Breast epithelium (tissue), 4 donors: ENCODE measurements around the gene CLCNKA. TPM values are rescaled to one million over a fixed set of nuclear protein-coding genes. Genes with fewer than 3 reads are reported as not detected.
"Not testable (repeated sequence)": the region's sequence is repeated elsewhere in the genome, so short reads cannot be mapped to it uniquely, and the experiment has no call there.

Experiments used
- DNase-seq, 2 donors: peaks; one replicate each; pipeline ENCODE4 v3.0.0-alpha.2; 2019; ENCODE audit warnings: low spot score in 2 of 2
- H3K27ac ChIP-seq, 2 donors: fragments of 200-600 bp; sonication (generic) in 1 of 2; one replicate each; pipeline ENCODE4 v1.5.1; 2016 to 2019; ENCODE audit warnings: mild to moderate bottlenecking in 1 of 2
- H3K27me3 ChIP-seq, 2 donors: fragments of 200-600 bp; sonication (generic) in 1 of 2; one replicate each; pipeline versions ENCODE4 v1.5.1 to v1.6.0; 2017 to 2019; ENCODE audit warnings: control low read depth in 1 of 2, mild to moderate bottlenecking in 1 of 2
- H3K36me3 ChIP-seq: fragments of 200-600 bp; one replicate; pipeline ENCODE4 v1.5.1; 2019
- H3K4me1 ChIP-seq, 2 donors: fragments of 200-600 bp; sonication (generic); one replicate each; pipeline ENCODE4 v1.5.1; 2016 to 2019; ENCODE audit warnings: control low read depth in 1 of 2
- H3K4me3 ChIP-seq, 3 donors: fragments of 200-600 bp; sonication (generic); 1 replicate in 2 of 3; 2 replicates in 1 of 3; pipeline ENCODE4 v1.5.1; 2016 to 2019; ENCODE audit warnings: mild to moderate bottlenecking in 3 of 3, moderate library complexity in 2 of 3
- H3K9me3 ChIP-seq, 2 donors: fragments of 200-600 bp; sonication (generic) in 1 of 2; one replicate each; pipeline ENCODE4 v1.5.1; 2016 to 2019; ENCODE audit warnings: control low read depth in 1 of 2
- POLR2A ChIP-seq: fragments of 450-650 bp; IDR thresholded peaks from one replicate; pipeline ENCODE4 v1.6.1; 2016; ENCODE audit warnings: antibody characterized with exemption, mild to moderate bottlenecking, moderate library complexity
- POLR2AphosphoS5 ChIP-seq, 3 donors: sonication (generic); formaldehyde crosslinking; IDR thresholded peaks; one replicate each; pipeline ENCODE4 v1.6.1; 2017; ENCODE audit warnings: antibody characterized with exemption in 3 of 3
- intact Hi-C: fragments of 100-400 bp; cut with DNase I; formaldehyde crosslinking; loops from one replicate; pipeline ENCODE4 v1.15.1; 2023; ENCODE audit warnings: low total_unique reads
- total RNA-seq, 3 donors: library from RNA; depleted of rRNA; stranded (reverse); fragments of >200 nt; gene quantifications; one replicate each; pipeline ENCODE4 v1.1.0, GENCODE V29; 2016
- TF ChIP-seq, protein P1 (sequence below), 3 donors: fragments of 450-650 bp; IDR thresholded peaks; one replicate each; pipeline ENCODE4 v1.5.1; 2016 to 2017; ENCODE audit warnings: antibody characterized with exemption in 3 of 3, mild to moderate bottlenecking in 3 of 3, moderate library complexity in 3 of 3

The CLCNKA gene
- total RNA-seq, 3 donors from 2014 or later, result 0.33 to 1.1 (median 0.73) TPM

DNA sequence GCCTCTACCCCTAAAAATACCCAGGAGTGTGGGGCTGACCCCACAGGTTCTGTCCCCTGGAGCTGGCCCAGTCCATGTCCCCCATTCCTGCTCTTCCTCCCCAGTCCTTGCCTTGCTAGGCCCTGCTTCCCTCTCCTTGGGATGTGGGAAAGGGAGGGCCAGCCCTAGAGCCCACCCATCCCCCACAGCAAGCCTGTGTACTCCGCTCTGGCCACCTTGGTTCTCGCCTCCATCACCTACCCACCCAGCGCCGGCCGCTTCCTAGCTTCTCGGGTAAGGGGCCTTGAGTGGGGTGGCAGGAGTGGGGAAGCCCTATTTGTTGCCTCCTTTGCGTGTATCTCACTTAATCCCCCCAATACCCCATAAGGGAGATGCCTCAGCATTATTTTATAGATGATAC, 28.5 kb downstream of the CLCNKA start:
- no peaks in the 10 kb centered on the region for H3K27me3 ChIP-seq
- no peaks in the 10 kb centered on the region for H3K9me3 ChIP-seq
- intact Hi-C loops, result no loop called here
- no peaks in the 10 kb centered on the region for H3K4me1 ChIP-seq
- H3K4me3 ChIP-seq, result no peak overlapping the region
- H3K36me3 ChIP-seq, result no peaks in the 10 kb centered on the region
- no peak overlapping the region for H3K27ac ChIP-seq
- DNase-seq, result no peak
- TF ChIP-seq POLR2AphosphoS5 (IDR thresholded peaks at IDR 0.05) (no peak), POLR2A (no peak)
- TF ChIP-seq, protein P1, sequence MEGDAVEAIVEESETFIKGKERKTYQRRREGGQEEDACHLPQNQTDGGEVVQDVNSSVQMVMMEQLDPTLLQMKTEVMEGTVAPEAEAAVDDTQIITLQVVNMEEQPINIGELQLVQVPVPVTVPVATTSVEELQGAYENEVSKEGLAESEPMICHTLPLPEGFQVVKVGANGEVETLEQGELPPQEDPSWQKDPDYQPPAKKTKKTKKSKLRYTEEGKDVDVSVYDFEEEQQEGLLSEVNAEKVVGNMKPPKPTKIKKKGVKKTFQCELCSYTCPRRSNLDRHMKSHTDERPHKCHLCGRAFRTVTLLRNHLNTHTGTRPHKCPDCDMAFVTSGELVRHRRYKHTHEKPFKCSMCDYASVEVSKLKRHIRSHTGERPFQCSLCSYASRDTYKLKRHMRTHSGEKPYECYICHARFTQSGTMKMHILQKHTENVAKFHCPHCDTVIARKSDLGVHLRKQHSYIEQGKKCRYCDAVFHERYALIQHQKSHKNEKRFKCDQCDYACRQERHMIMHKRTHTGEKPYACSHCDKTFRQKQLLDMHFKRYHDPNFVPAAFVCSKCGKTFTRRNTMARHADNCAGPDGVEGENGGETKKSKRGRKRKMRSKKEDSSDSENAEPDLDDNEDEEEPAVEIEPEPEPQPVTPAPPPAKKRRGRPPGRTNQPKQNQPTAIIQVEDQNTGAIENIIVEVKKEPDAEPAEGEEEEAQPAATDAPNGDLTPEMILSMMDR (IDR thresholded peaks at IDR 0.05), result no peak

DNA sequence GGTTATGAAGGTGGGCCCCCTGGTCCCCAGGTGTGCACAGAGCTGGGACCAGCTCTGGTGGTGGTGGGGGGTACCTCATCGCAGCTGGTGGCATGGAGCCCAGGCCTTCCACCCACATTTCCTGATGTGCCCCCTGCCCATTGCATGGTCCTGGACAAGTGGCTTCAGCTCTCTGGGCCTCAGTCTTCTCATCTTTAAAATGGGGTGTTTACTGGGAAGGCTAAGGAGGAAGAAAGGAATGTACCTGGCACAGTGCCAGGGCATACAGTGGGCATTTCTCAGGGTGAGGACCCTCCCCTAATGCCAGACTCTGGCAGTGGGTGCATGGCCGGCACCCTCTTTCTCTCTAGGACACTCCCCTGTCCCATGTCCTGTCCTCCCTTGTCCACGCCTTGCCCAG, 29.2 kb downstream of the CLCNKA start:
- no peak for DNase-seq
- H3K4me1 ChIP-seq, result no peaks in the 10 kb centered on the region
- intact Hi-C loops, result no loop called here

DNA sequence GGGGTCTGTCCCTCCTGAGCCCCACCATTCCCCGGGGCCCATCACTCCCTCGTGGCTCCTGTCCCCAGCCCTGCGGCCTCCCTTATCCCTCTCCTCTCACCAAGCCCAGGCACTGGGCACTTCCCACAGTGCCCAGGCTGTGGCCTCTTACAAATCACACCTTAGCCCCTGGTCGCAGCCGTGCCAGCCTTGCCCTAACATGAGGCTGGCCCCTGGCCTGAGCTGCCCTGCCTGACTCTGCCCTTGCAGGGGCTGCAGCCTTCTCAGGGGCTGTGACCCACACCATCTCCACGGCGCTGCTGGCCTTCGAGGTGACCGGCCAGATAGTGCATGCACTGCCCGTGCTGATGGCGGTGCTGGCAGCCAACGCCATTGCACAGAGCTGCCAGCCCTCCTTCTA, 30.1 kb downstream of the CLCNKA start:
- H3K4me1 ChIP-seq, H3K9me3 ChIP-seq, H3K4me3 ChIP-seq, intact Hi-C loops, DNase-seq, H3K27me3 ChIP-seq, H3K36me3 ChIP-seq, H3K27ac ChIP-seq: not testable (repeated sequence)

More for the DNA sequence above, 29.2 kb downstream of the CLCNKA start:
- TF ChIP-seq, protein P1 (IDR thresholded peaks at IDR 0.05), result no peak
- TF ChIP-seq POLR2A (no peak), POLR2AphosphoS5 (IDR thresholded peaks at IDR 0.05) (no peak)
- H3K27ac ChIP-seq, result no peak overlapping the region
- no peaks in the 10 kb centered on the region for H3K9me3 ChIP-seq
- H3K36me3 ChIP-seq, result no peaks in the 10 kb centered on the region
- no peaks in the 10 kb centered on the region for H3K27me3 ChIP-seq
- H3K4me3 ChIP-seq, result no peak overlapping the region

DNA sequence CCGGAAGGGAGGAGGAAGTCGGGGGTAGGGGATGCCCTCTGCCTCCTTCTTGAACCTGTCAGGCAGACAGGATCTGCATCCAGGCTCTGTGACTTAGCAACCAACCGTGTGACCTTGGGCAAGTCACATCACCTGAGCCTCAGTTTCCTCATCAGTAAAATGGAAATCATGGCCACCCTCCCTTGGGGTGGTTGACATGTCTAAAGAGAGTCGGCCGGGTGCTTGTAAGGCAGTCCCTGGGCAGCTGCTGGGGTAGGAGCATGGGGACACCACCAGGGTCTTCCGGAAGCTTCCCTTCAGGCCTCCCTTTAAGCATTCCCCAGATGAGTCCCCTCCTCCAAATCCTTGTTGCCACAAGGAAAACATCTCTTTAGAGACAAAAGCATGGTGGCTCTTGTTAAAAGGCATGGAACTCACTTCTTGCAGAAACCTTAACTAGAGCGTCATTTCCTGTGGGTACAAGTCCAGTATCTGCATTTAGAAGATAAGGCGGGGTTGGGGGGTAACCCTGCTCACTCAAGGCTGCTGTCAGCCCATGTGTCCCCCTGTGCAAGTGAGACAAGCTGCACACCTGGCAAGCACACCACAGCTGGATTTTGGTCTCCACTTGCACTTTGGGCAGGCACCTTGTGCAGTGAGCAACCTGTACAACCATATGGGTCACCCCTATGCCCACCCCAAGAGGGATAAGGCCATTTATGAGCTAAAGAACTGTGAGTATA, 32.1 kb downstream of the CLCNKA start:
- intact Hi-C loops, result no loop called here

DNA sequence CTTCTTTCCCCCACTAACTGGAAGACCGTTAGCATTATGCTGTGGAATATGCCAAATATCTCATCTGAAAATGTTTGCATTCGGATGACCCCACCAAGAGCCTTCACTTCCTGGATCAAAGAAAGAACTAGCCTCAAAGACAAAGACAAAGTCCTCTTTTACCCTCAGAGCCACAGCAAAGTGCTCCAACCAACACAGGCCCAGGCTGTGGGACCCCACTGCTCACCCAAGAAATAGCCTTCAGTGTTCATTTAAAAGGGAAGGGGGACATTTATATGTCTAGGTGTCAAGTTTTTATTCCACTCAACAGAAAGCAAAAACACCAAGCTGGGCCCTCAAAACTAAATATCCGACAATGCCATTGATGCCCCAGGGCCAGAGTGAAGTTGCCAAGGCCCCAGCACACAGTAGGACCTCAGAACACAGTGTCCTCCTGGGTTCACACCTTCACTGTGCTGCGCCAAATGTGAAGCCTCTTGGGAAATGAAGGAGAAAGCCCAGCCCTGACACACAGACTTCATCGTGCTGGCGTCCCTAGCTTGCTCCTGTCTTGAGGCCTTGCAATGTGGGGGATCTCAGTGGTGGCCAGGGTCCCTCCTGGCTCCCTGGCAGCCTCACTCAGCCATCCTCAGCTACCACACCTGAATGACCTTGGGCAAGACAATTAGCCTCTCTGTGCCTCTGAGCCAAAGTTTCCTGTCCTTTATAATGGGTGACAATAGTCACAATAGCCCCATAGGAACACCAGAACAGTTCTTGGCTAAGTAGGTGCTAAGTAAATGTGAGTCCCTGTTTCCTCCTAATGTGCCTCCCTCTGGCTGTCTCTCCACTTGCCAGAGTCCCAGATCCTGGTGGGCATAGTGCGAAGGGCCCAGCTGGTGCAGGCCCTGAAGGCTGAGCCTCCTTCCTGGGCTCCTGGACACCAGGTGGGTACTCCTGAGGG, 33.0 kb downstream of the CLCNKA start:
- Histone ChIP-seq H3K9me3 (no peaks in the 10 kb centered on the region), H3K27me3 (no peaks in the 10 kb centered on the region), H3K36me3 (no peaks in the 10 kb centered on the region), H3K4me3 (no peak overlapping the region), H3K27ac (no peak overlapping the region), H3K4me1 (no peaks in the 10 kb centered on the region)
- TF ChIP-seq POLR2A, result no peak
- TF ChIP-seq POLR2AphosphoS5 (IDR thresholded peaks at IDR 0.05), result no peak
- TF ChIP-seq, protein P1 (IDR thresholded peaks at IDR 0.05), result no peak
- DNase-seq, result no peak
- intact Hi-C loops, result no loop called here

More for the DNA sequence above, 32.1 kb downstream of the CLCNKA start:
- Histone ChIP-seq H3K4me1 (no peaks in the 10 kb centered on the region), H3K27ac (no peak overlapping the region), H3K9me3 (no peaks in the 10 kb centered on the region), H3K36me3 (no peaks in the 10 kb centered on the region), H3K4me3 (no peak overlapping the region), H3K27me3 (no peaks in the 10 kb centered on the region)
- TF ChIP-seq POLR2AphosphoS5 (IDR thresholded peaks at IDR 0.05), result no peak
- TF ChIP-seq, protein P1 (IDR thresholded peaks at IDR 0.05), result no peak
- no peak for TF ChIP-seq POLR2A
- no peak for DNase-seq
